WTC11 (cell line): ENCODE data around the gene NCAPG. TPM values are rescaled to one million over a fixed set of nuclear protein-coding genes. Genes with fewer than 3 reads are reported as not detected.

ENCODE experiments used
- ATAC-seq: fragments of 200-7000 bp; cut with Tn5 transposase; 2 replicates; pipeline ENCODE4 v1.10.0; 2021; ENCODE audit warnings: mild to moderate bottlenecking, moderate library complexity
- CTCF ChIA-PET: fragments of 300-600 bp; sonication (Branson Sonifier 250); formaldehyde crosslinking; loops from one replicate; lab custom pipeline; 2021; ENCODE audit warnings: antibody characterized with exemption; lab: Charles Lee
- POLR2A ChIA-PET: fragments of 350-600 bp; sonication (Branson Sonifier 250); formaldehyde crosslinking; loops from one replicate; lab custom pipeline; 2021; ENCODE audit warnings: antibody characterized with exemption; lab: Charles Lee
- DNase-seq: peaks from one replicate; pipeline ENCODE4 v3.0.0; 2021; ENCODE audit warnings: low spot score
- H3K27ac Mint-ChIP-seq: 2 replicates; pipeline ENCODE4 v1.8.0; 2021; ENCODE audit warnings: mixed read lengths
- H3K27me3 Mint-ChIP-seq: 2 replicates; pipeline ENCODE4 v1.8.0; 2021; ENCODE audit warnings: low read depth, mild to moderate bottlenecking, moderate library complexity, mixed read lengths
- H3K36me3 Mint-ChIP-seq: 2 replicates; pipeline ENCODE4 v1.8.0; 2021; ENCODE audit warnings: mixed read lengths
- H3K4me1 Mint-ChIP-seq: 2 replicates; pipeline ENCODE4 v1.8.0; 2022; ENCODE audit warnings: mixed read lengths
- H3K4me3 Mint-ChIP-seq: 2 replicates; pipeline ENCODE4 v1.8.0; 2021; ENCODE audit warnings: mild to moderate bottlenecking, moderate library complexity, mixed read lengths
- H3K9me3 Mint-ChIP-seq: 2 replicates; pipeline ENCODE4 v1.8.0; 2021; ENCODE audit warnings: mixed read lengths
- AFF4 ChIP-seq: sonication (generic); formaldehyde crosslinking; IDR thresholded peaks from 2 replicates; pipeline ENCODE4 v1.8.1; 2023; ENCODE audit warnings: mild to moderate bottlenecking, missing genetic modification reagents, borderline replicate concordance
- ARID4B ChIP-seq: sonication (generic); formaldehyde crosslinking; IDR thresholded peaks from 2 replicates; pipeline ENCODE4 v1.8.0; 2023; ENCODE audit warnings: missing genetic modification reagents, mild to moderate bottlenecking, borderline replicate concordance
- ATF1 ChIP-seq: sonication (generic); formaldehyde crosslinking; IDR thresholded peaks from 2 replicates; pipeline ENCODE4 v1.8.1; 2023; ENCODE audit warnings: mild to moderate bottlenecking, moderate library complexity, missing genetic modification reagents
- ATF2 ChIP-seq: sonication (generic); formaldehyde crosslinking; IDR thresholded peaks from 2 replicates; pipeline ENCODE4 v1.8.1; 2022; ENCODE audit warnings: low read depth, missing genetic modification reagents, borderline replicate concordance
- CREB1 ChIP-seq: sonication (generic); formaldehyde crosslinking; IDR thresholded peaks from 2 replicates; pipeline ENCODE4 v1.8.0; 2023; ENCODE audit warnings: mild to moderate bottlenecking, missing genetic modification reagents
- E2F5 ChIP-seq: sonication (generic); formaldehyde crosslinking; IDR thresholded peaks from 2 replicates; pipeline ENCODE4 v1.8.1; 2022; ENCODE audit warnings: mild to moderate bottlenecking, moderate library complexity, missing genetic modification reagents
- ETV6 ChIP-seq: sonication (generic); formaldehyde crosslinking; IDR thresholded peaks from 2 replicates; pipeline ENCODE4 v1.8.1; 2022; ENCODE audit warnings: mild to moderate bottlenecking, missing genetic modification reagents
- GTF2I ChIP-seq: fragments of 250-450 bp; sonication (Bioruptor Pico); conservative IDR thresholded peaks from 2 replicates; pipeline ENCODE4 v1.4.0; 2021; ENCODE audit warnings: mild to moderate bottlenecking
- HMGA2 ChIP-seq: fragments of 250-450 bp; sonication (Bioruptor Pico); IDR thresholded peaks from 2 replicates; pipeline ENCODE4 v1.4.0; 2021; ENCODE audit warnings: mild to moderate bottlenecking, moderate library complexity
- MAX ChIP-seq: sonication (generic); formaldehyde crosslinking; IDR thresholded peaks from 2 replicates; pipeline ENCODE4 v1.8.0; 2022; ENCODE audit warnings: mild to moderate bottlenecking, missing genetic modification reagents
- SOX15 ChIP-seq: fragments of 250-450 bp; sonication (Bioruptor Pico); IDR thresholded peaks from 2 replicates; pipeline ENCODE4 v1.9.0; 2021; ENCODE audit warnings: mild to moderate bottlenecking
- TP53 ChIP-seq: sonication (generic); formaldehyde crosslinking; IDR thresholded peaks from 2 replicates; pipeline ENCODE4 v1.8.1; 2023; ENCODE audit warnings: mild to moderate bottlenecking, missing genetic modification reagents
- ZNF121 ChIP-seq: sonication (generic); formaldehyde crosslinking; IDR thresholded peaks from 2 replicates; pipeline ENCODE4 v1.8.0; 2023; ENCODE audit warnings: missing genetic modification reagents
- ZNF263 ChIP-seq: sonication (generic); formaldehyde crosslinking; IDR thresholded peaks from 2 replicates; pipeline ENCODE4 v1.8.1; 2022; ENCODE audit warnings: low read depth, mild to moderate bottlenecking, moderate library complexity, missing genetic modification reagents
- ZNF532 ChIP-seq: fragments of 250-450 bp; sonication (Bioruptor Pico); IDR thresholded peaks from 2 replicates; pipeline ENCODE4 v1.9.0; 2021; ENCODE audit warnings: mild to moderate bottlenecking, borderline replicate concordance
- total RNA-seq: library from RNA; stranded (reverse); gene quantifications from 3 replicates; pipeline ENCODE4 v1.2.3, GENCODE V29; 2021

NCAPG gene
- total RNA-seq, 1 experiment from 2014 or later, result 61.9 TPM

- ChIA-PET POLR2A (no interaction called here), CTCF (no interaction called here)
- H3K9me3 Mint-ChIP-seq, result no peaks in the 10 kb centered on the region
- H3K27me3 Mint-ChIP-seq, result no peaks in the 10 kb centered on the region
- TF ChIP-seq ARID4B (CRISPR knock-in tag), result no peak
- TF ChIP-seq GTF2I, result no peak
- no peak for TF ChIP-seq AFF4 (CRISPR knock-in tag)
- TF ChIP-seq MAX, result no peak
- TF ChIP-seq ATF2, result no peak
- H3K27ac Mint-ChIP-seq, result no peak overlapping the region
- DNase-seq (no peak), ATAC-seq (no peak)
- no peaks in the 10 kb centered on the region for H3K36me3 Mint-ChIP-seq
- peaks cover 9% of the 10 kb centered on the region for H3K4me1 Mint-ChIP-seq
- H3K4me3 Mint-ChIP-seq, result no peak overlapping the region
Observed at GRCh38 chr4:17884511-17884910, 73.7 kb downstream of the NCAPG start.

GRCh38 chr4:17889692-17890091 is 78.9 kb downstream of the NCAPG start:
- no peak overlapping the region for H3K27ac Mint-ChIP-seq
- DNase-seq (no peak), ATAC-seq (no peak)
- TF ChIP-seq ATF1 (CRISPR knock-in tag) (no peak), E2F5 (no peak), ZNF532 (CRISPR knock-in tag) (no peak), ZNF121 (CRISPR knock-in tag) (no peak), ETV6 (no peak), CREB1 (CRISPR knock-in tag) (no peak), HMGA2 (no peak), ZNF263 (no peak), SOX15 (CRISPR knock-in tag) (no peak), TP53 (CRISPR knock-in tag) (no peak)
- H3K4me3 Mint-ChIP-seq, result no peak overlapping the region
- POLR2A ChIA-PET, result no interaction called here
- no peaks in the 10 kb centered on the region for H3K27me3 Mint-ChIP-seq
- H3K9me3 Mint-ChIP-seq, result no peaks in the 10 kb centered on the region
- peaks cover 16% of the 10 kb centered on the region for H3K4me1 Mint-ChIP-seq
- no peaks in the 10 kb centered on the region for H3K36me3 Mint-ChIP-seq
- CTCF ChIA-PET, result no interaction called here
